Astrocyte of the hippocampus (primary cell): Measurements from ENCODE around the gene MAGEA10.
"Not testable (repeated sequence)": the region's sequence is repeated elsewhere in the genome, so short reads cannot be mapped to it uniquely, and the experiment has no call there.

Experiments
- DNase-seq: peaks from one replicate; pipeline ENCODE4 v3.0.0; 2011; ENCODE audit warnings: low read depth, low spot score

The MAGEA10 gene

DNA sequence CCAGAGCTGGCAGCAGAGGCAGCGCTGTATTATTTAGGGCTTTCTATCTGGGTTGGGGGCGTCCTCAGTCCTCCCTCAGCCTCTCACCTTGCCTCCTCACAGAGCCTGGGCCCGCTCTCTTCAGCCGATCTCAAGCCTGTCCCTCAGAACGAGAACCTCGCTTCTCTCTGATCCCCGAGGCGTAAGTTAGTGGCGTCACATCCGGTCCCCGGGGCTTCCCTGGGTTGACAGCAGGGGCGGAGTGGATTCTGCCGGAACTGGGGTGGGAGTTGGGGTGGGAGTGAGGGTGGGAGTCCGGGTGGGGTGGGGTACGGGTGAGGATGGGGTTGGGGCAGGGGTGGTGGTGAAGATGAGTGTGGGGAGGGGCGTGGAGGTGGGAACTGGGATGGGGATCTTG is at the start of gene MAGEA10:
Gene MAGEA10, minus strand, starts transcription at position 190 of the 397 bp plus-strand sequence. CDS start 2,957 bp downstream, outside the sequence.
- DNase-seq = no peak

DNA sequence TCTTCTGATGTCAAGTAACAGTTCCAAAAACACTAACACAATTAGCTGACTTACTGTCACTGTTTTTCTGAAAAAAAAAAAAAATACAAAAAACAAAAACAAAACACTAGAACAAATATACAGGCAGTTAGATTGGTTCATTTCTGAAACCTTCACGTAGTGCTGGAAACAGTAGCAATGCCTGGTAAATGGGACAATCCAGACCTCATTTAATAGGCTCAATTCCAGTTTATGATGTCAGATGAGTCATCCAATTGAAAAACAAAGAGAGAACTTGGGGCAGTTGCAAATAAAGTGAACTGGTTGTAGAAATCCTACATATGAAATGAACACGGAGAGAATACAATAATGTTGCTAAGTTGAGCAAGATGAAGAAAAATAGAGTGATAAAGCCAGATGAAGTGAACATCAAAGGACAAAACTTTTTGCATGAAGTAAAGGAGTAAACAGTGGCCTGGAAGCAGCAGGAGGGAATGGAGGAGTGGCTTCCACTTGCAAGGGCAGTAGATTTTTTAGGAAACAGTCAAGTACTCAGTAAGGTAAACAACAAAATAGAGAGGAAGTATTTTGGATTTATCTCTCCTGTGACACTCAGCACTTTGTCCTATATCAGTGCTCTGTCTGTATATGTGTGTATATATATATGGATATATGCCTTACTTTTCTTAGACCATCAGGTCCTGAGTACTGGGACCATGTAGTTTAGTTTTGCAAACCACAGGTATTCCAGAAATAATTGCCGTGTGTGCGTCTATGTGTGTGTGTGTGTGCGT is 39.3 kb upstream of the MAGEA10 start:
- peak; percentile 10 for DNase-seq

DNA sequence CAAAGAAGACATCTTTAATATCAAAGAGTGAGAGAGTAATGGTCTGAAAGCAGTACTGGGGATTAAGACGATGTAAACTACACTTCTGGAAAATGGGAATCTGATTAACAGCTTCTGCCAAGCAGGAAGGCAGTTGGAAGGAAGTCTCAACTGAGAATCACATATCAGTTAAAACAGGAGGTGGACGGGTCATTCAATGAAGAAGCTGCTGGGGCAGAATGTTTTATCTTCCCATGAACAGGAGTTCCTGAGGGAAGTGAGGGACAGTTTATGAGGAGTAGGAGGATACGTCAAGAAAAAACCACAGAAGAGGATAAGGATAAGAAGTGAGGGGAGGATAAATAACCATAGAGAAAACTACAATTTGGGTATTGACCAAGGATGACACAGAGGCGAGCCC is 38.7 kb upstream of the MAGEA10 start:
- no peak for DNase-seq

DNA sequence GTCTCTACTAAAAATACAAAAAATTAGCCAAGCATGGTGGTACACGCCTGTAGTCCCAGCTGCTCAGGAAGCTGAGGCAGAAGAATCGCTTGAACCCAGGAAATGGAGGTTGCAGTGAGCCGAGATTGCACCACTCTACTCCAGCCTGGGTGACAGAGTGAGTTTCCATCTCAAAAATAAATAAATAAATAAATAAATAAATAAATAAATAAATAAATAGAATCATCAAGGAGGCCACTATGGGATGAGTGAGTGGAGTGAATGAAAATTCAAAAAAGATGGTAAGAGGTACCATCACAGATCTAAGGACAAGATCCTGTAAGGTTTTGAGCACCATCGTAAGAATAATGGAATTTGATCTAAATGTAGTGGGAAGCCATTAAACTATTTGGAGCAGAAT is 37.5 kb upstream of the MAGEA10 start:
- not testable (repeated sequence) for DNase-seq

DNA sequence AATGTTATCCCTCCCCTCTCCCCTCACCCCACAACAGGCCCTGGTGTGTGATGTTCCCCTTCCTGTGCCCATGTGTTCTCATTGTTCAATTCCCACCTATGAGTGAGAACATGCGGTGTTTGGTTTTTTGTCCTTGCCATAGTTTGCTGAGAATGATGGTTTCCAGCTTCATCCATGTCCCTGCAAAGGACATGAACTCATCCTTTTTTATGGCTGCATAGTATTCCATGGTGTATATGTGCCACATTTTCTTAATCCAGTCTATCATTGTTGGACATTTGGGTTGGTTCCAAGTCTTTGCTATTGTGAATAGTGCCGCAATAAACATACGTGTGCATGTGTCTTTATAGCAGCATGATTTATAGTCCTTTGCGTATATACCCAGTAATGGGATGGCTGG is 35.5 kb upstream of the MAGEA10 start:
- not testable (repeated sequence) for DNase-seq

DNA sequence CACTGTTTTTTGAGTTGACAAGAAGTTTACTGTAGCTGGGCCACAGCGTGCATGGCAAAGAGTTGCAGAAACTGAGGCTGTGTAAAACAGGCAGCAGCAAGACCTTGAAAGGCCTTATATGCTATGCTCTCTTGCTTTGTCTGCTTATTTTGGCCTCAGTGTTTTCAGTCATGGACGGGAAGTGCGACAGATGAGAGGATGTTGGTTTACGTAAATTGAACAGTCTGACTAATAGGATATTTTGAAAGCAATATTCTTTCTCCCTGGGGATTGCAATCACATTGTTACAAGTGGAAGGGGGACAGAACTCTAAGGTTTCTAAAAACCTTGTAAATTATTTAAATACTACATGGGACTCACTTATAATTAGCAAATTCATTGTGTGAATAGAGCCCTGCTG is 32.2 kb upstream of the MAGEA10 start:
- DNase-seq = no peak

DNA sequence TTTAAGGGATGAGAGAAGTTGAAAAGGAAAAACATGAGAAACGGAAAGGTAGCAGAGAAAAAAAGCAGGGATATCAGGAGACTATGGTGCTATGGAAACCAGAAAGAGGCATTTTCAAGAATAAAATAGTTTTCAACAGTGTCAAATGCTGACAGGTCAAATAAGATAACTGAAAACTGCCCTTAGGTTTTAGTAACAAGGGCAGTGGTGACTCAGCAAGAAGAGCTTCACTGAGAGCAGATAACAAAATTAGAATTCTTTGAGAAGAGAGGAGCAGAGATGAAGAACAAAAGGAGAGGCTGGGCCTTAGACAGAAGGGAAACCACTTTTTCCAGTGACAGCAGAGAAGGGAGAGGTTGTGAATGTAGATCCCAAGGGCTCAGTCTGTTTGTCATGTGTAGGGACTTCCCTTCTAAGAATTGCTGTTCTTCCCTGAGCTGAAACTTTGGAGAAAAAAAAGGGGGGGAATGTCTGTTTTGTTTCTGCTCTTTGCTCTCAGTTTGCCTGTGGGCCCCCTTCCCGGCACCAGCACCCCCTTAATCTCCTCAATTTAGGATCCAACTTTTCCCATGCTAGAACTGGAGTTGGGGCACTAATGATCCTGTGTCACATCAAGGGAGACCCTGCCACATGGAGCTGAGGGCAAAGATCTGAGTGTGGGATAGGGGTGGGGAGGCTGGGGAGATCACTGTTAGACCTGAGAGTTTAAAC is 26.8 kb upstream of the MAGEA10 start:
- DNase-seq = no peak

DNA sequence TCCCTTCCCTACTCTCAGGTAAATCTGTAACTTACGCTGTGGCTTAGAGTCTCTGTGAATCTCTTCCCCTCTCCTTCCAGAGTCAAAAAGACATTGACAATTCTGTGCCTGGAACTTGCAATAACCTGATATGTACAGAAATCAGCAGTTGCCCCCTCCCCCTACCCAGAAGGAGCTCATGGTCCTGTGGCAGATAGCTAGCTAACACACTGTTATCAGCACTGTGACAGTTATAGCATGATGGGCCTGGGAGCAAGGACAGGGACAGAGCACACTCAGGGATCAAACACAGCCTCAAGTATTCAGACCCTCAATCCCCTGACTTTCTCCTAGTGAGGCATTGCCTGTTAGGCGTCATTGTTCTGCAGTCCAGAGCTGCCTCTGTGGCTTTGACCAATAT is 18.7 kb upstream of the MAGEA10 start:
- DNase-seq = no peak

- no peak for DNase-seq
Observed at GRCh38 chrX:152155766-152156310, 17.5 kb upstream of the MAGEA10 start.

- no peak for DNase-seq
Observed at GRCh38 chrX:152154050-152154449, 15.7 kb upstream of the MAGEA10 start.

DNA sequence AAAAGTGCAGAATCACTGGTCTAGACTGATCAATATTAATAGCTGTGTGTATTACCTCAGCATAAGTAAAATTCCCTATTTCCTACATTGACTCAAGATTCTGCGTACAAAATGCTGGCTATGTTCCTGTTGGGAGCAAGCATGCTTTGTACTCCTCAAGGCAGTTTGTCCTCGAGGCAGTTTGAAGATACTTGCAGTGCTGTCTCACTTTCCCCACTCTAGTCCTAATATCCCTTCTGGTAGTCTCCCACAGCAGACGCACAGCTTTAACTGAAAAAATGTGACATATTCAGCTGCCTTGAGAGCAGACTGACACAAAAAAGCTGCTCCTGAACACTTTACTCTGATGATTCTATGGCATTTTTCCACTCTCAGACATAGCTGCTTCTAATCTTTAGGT is 12.9 kb upstream of the MAGEA10 start:
- DNase-seq = no peak

- DNase-seq = no peak
Observed at GRCh38 chrX:152149648-152150047, 11.3 kb upstream of the MAGEA10 start.

- no peak for DNase-seq
Observed at GRCh38 chrX:152139589-152139988, 1.2 kb upstream of the MAGEA10 start.

DNA sequence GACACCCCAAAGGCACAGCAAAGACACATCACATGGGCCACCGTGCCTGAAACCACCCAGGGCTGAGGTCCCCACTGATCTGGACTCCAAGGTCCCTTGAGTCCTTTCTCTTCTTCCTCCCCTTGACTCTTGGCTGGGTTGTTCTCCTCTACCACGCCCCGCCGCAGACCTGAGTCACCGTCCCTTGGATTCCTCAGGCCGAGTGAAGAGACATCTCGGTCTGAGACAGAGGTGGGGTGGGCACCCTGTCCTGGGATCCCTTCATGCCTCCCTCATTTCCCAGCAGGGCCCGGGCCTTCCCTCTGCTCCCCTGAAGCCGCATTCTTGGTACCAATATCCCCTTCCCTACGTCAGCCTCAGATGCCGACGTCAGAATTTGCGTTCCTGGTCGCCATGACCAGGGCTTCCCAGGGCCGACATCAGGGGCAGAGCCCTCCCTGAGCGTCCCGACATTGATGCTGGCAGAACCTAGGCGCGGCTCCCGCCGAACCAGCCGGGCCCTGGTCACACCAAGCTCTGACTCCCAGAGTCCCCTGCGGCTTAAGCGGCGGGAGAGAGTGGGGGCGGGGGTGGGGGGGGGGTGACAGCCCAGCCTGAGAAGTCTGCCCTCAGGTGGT is 498 bp downstream of the MAGEA10 start:
- no peak for DNase-seq

DNA sequence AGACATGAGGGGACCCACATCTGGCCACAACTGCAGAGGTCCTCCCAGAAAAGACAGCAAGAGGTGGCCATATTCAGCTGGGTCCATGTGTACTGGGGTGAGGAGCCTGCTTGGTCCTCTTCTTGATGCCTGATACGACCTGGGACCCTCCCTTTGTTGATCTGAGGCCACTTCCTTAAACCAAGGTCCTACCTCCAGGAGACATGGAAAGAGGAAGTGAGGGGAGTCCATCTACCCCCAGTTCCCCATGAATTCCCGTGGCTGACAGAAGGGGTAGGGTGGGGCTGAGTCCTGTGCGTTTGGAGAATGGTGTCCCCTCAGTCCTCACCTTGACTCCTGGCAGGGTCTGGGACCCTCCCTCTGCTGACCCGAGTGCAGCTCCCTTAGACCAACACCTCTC is 2.1 kb downstream of the MAGEA10 start:
- DNase-seq = no peak

DNA sequence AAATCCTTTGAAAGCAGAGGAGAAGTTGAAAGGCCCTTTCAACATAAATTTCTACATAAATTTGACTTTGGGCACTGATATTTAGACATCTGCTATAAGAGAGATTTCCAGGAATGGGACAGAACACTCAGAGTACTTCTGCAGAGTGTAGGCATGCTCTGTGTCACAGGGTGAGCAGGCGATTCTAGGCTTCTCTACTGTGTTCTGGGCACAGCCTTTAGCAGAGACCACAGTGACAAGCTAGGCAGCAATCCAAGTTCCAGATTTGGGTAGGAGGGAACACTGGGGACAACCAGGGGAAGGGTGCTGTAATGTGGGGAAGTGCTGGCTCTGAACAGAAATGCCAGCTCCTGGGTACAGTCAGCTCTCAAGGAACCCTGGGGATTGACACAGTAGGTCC is 6.9 kb downstream of the MAGEA10 start:
- no peak for DNase-seq

DNA sequence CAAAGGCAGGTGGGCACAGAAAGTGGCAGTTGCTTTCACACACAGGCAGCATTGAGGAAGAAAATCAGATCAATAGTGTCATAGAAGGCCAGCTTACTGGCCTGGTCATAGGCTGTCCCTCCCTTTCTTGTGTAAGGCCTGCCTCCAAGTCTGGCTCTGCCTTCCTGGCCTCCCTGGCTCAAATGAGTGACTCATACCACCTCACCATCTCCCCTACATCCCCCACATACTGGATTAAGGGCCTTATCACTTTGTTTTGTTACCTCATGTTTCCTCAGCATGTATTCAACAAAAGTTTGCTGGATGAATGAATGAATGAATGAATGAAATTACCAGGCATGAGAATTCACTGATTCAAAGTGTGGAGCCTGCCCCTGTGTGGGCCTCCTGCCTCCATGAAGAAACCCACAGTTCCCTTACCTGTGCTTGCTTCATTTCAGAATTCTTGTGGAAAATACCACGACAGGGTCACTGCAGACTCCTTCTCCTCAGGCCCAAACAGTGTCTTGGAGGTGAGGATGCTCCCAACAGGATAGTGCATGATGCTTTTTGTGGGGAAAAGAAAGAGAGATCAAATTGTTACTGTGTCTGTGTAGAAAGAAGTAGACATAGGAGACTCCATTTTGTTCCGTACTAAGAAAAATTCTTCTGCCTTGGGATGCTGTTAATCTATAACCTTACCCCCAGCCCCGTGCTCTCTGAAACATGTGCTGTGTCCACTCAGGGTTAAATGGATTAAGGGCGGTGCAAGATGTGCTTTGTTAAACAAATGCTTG is 9.1 kb downstream of the MAGEA10 start:
- DNase-seq = peak; percentile 12

DNA sequence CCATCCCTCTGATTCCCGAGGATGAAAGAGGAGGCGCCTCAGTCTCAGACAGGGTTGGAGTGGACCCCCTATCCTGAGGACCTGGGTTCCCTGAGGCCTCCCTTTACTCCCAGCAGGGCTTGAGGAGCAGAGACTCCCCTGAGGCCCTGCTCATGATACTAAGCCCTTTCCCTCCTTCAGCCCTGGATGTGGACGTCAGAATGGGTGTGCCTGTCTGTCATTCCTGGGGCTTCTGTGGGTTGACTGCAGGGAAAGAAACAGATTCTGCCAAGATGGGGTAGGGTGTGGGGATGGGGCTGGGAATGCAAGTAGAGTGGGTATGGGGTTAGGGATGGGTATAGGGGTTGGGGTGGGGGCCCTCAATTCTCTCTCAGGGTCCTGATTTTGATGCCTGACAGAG is 21.1 kb downstream of the MAGEA10 start:
- no peak for DNase-seq

DNA sequence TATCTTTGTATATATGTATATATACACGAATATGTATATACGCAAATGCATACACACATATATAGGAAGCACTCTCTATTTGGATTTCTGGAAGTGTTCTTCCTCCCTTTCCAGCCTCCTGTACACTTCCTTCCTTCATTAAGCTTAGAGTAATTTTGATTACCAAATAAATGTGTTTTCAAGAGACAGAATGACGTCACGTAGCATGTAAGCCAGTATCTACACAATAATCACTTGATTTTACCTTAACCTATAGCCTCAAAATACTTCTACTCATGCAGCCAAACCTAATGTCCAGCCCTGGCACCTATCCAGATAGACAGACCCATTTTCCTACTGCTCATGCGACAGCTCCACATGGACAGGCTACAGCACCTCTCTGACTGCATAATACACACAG is 29.9 kb downstream of the MAGEA10 start:
- no peak for DNase-seq

- DNase-seq = no peak
Observed at GRCh38 chrX:152103866-152104265, 34.5 kb downstream of the MAGEA10 start.

DNA sequence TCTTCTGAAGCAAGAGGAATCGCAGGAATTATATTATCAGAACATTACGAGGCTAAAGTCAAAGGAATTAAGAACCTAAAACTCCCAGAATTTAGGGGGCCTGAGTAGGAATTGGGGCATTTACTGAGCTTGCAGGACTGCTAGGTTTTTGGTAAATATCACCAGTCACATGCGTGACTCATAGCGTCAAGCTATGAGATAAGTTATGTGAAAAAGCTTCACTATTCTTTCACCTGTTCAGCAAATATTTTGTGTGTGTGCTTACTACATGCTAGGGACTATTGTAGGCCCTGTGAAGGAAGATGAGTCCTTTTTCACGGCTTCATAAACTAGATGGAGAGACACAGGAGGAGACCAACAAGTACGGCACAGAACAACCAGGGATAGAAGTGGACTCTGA is 52.2 kb downstream of the MAGEA10 start:
- DNase-seq = no peak
